ENCODE measurements around the gene FAM149B1. TPM values are rescaled to one million over a fixed set of nuclear protein-coding genes. Genes with fewer than 3 reads are reported as not detected.

FAM149B1 gene
- total RNA-seq, 1 experiment from 2014 or later = 17.5 TPM

DNA sequence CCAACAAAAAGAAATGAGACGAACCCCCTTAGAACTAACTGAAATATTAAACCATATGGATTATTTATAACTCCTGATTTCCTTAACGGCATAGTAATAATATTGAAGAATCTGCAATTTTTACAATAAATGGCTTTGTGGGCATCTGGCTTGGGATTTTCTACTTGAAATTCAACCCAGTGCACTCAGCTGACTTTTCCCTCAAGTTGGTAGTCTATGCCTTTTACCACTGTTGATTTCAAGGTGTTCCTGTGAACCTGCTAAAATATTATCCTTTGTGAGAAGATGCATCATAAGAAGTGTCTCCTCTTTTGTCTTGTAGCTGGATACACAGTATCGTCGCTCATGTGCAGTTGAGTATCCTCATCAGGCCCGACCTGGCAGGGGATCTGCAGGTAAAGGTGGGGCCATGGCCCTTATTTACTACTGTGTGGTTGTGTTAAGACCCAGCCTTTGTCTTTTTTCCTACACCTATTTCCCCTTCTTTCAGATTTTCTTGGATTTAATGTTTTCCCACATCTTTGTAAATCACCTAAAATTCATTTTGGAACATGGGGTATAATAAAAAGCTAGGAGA, 71.2 kb downstream of the FAM149B1 start:
- BruUV-seq (replicated peaks) = no TSS peak
- RAD21 ChIA-PET (ENCODE audit: low non-redundant PET in 1 of 2, low total read pairs in 2 of 2, uncharacterized antibody in 2 of 2, unreplicated experiment in 2 of 2) = no interaction called here
- no peaks in the 10 kb centered on the region for H3K9me3 ChIP-seq (ENCODE audit: control insufficient read depth in 1 of 2, insufficient read depth in 1 of 2, low read depth in 1 of 2, low read length in 2 of 2)
- DNase-seq (ENCODE audit: low read depth, low spot score) (no peak), ATAC-seq (no peak)
- H3K4me1 ChIP-seq (ENCODE audit: control insufficient read depth in 1 of 2, insufficient read depth in 2 of 2, low read length in 2 of 2) = no peaks in the 10 kb centered on the region
- H3K4me3 ChIP-seq (replicated peaks in 1 of 2; ENCODE audit: low read depth in 1 of 2, low read length in 2 of 2) = no peak overlapping the region
- H2AFZ ChIP-seq (ENCODE audit: low read depth, low read length, poor library complexity, severe bottlenecking) = no peak overlapping the region
- no peaks in the 10 kb centered on the region for H3K9me2 ChIP-seq (ENCODE audit: insufficient read depth)
- intact Hi-C loops (cut with micrococcal nuclease) = no loop called here
- no peaks in the 10 kb centered on the region for H3K27me3 ChIP-seq (ENCODE audit: insufficient read depth, low read length)
- no peak overlapping the region for H3K9ac ChIP-seq (ENCODE audit: low read length)
- no peak for TF ChIP-seq YY1 (IDR thresholded peaks at IDR 0.05; ENCODE audit: extremely low read depth, insufficient replicate concordance, low read depth, low read length)
- TF ChIP-seq, protein P1, sequence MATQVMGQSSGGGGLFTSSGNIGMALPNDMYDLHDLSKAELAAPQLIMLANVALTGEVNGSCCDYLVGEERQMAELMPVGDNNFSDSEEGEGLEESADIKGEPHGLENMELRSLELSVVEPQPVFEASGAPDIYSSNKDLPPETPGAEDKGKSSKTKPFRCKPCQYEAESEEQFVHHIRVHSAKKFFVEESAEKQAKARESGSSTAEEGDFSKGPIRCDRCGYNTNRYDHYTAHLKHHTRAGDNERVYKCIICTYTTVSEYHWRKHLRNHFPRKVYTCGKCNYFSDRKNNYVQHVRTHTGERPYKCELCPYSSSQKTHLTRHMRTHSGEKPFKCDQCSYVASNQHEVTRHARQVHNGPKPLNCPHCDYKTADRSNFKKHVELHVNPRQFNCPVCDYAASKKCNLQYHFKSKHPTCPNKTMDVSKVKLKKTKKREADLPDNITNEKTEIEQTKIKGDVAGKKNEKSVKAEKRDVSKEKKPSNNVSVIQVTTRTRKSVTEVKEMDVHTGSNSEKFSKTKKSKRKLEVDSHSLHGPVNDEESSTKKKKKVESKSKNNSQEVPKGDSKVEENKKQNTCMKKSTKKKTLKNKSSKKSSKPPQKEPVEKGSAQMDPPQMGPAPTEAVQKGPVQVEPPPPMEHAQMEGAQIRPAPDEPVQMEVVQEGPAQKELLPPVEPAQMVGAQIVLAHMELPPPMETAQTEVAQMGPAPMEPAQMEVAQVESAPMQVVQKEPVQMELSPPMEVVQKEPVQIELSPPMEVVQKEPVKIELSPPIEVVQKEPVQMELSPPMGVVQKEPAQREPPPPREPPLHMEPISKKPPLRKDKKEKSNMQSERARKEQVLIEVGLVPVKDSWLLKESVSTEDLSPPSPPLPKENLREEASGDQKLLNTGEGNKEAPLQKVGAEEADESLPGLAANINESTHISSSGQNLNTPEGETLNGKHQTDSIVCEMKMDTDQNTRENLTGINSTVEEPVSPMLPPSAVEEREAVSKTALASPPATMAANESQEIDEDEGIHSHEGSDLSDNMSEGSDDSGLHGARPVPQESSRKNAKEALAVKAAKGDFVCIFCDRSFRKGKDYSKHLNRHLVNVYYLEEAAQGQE (IDR thresholded peaks at IDR 0.05; ENCODE audit: low read depth) = no peak
- no peak for TF ChIP-seq POLR2AphosphoS5 (IDR thresholded peaks at IDR 0.05; ENCODE audit: low read depth, low read length)
- no peak for TF ChIP-seq ELF1 (IDR thresholded peaks at IDR 0.05; ENCODE audit: borderline replicate concordance, low read depth)
- no peak for TF ChIP-seq CBX3 (IDR thresholded peaks at IDR 0.05; ENCODE audit: low read depth)
- TF ChIP-seq SIN3A (IDR thresholded peaks at IDR 0.05; ENCODE audit: low read depth) = no peak
- no peak for TF ChIP-seq ATF3 (IDR thresholded peaks at IDR 0.05)
- H3K36me3 ChIP-seq (ENCODE audit: control insufficient read depth in 1 of 2, insufficient read depth in 2 of 2, low read length in 2 of 2) = peaks cover 28 to 59% of the 10 kb centered on the region in 2 experiments
- H3K79me2 ChIP-seq (ENCODE audit: insufficient read depth, low read length) = peaks cover 38% of the 10 kb centered on the region
- H3K27ac ChIP-seq (ENCODE audit: low read depth, low read length) = no peak overlapping the region
- H3K4me2 ChIP-seq (ENCODE audit: low read length) = no peak overlapping the region
- H4K20me1 ChIP-seq (ENCODE audit: insufficient read depth) = peaks cover 8% of the 10 kb centered on the region; the same call in 1 of the 2 replicates
- POLR2A ChIA-PET = no interaction called here
- CTCF ChIA-PET = no interaction called here

Data from HCT116 (cell line).